K562 (cell line): ENCODE measurements around the gene GLG1. TPM values are rescaled to one million over a fixed set of nuclear protein-coding genes. Genes with fewer than 3 reads are reported as not detected.

Source experiments
- FOXM1 ChIP-seq, 2 experiments: fragments of 450-650 bp in 1 of 2; sonication (generic) in 1 of 2; formaldehyde crosslinking in 1 of 2; IDR thresholded peaks; 2 replicates each; pipeline versions ENCODE4 v1.6.1 to v1.9.0; 2017 to 2022; ENCODE audit warnings: low read depth in 2 of 2, mild to moderate bottlenecking in 2 of 2, missing genetic modification reagents in 1 of 2, moderate library complexity in 1 of 2
- RNF219 ChIP-seq: fragments of 250-450 bp; sonication (Bioruptor Pico); IDR thresholded peaks from 2 replicates; pipeline ENCODE4 v1.5.0; 2022; ENCODE audit warnings: mild to moderate bottlenecking
- SMAD4 ChIP-seq: fragments of 250-450 bp; sonication (Bioruptor Pico); conservative IDR thresholded peaks from 2 replicates; pipeline ENCODE4 v1.8.0; 2021; ENCODE audit warnings: inconsistent platforms, mild to moderate bottlenecking, moderate library complexity
- THAP7 ChIP-seq: fragments of 250-450 bp; sonication (Bioruptor Pico); IDR thresholded peaks from 2 replicates; pipeline ENCODE4 v1.5.0; 2021
- VEZF1 ChIP-seq: fragments of 200-800 bp; sonication (Bioruptor generic); IDR thresholded peaks from 2 replicates; pipeline ENCODE4 v1.6.1; 2017; ENCODE audit warnings: missing genetic modification characterization, missing compliant biosample characterization
- ZBTB11 ChIP-seq, 3 experiments: fragments of 200-800 bp in 1 of 3; fragments of 250-450 bp in 1 of 3; fragments of 450-650 bp in 1 of 3; sonication (Bioruptor Pico) in 1 of 3; sonication (Bioruptor generic) in 1 of 3; formaldehyde crosslinking in 1 of 3; IDR thresholded peaks; 2 replicates each; pipeline versions ENCODE4 v1.6.1 to v1.8.0; 2016 to 2022; ENCODE audit warnings: mild to moderate bottlenecking in 2 of 3, missing genetic modification characterization in 2 of 3, missing compliant biosample characterization in 1 of 3, moderate library complexity in 1 of 3
- ZNF316 ChIP-seq: fragments of 450-650 bp; IDR thresholded peaks from 2 replicates; pipeline ENCODE4 v1.6.1; 2016
- ZNF384 ChIP-seq: IDR thresholded peaks from 2 replicates; pipeline ENCODE4 v1.6.1; 2012; ENCODE audit warnings: low read depth, low read length, improper control_type of control experiment
- ZNF407 ChIP-seq: fragments of 450-650 bp; IDR thresholded peaks from 2 replicates; pipeline ENCODE4 v1.6.1; 2016; ENCODE audit warnings: low read depth
- polyA plus RNA-seq, 8 experiments: library from polyadenylated mRNA; depleted of rRNA in 4 of 8; stranded (reverse) in 5 of 8; unstranded in 3 of 8; fragments of >200 nt; fragmentation: Nextera tagmentation in 2 of 8; fragmentation: Illumina TruSeq in 1 of 8; extraction: Ambion mirVana in 2 of 8; extraction: Trizol in 1 of 8; gene quantifications; 2 replicates each; pipeline versions ENCODE4 v1.2.1 to v1.2.3, GENCODE V29; 2011 to 2014; ENCODE audit warnings: inconsistent platforms in 1 of 8, missing spikeins in 1 of 8
- total RNA-seq, 7 experiments: library from RNA; depleted of rRNA in 6 of 7; stranded (reverse); fragments of >200 nt in 6 of 7; fragmentation: Illumina TruSeq in 2 of 7; extraction: Trizol in 2 of 7; gene quantifications; 2 replicates each; pipeline versions ENCODE4 v1.2.1 to v1.2.3, GENCODE V29; 2011 to 2021; ENCODE audit warnings: low replicate concordance in 1 of 7

Gene GLG1
- total and polyA plus RNA-seq, 9 of the 15 experiments (the other 6 are each of a cell fraction or from before 2014, with no cell fraction given), result 6.2 to 36.0 (median 23.6) TPM

- 0 out of 6 replicates have a peak, but pooled peaks of 1 of the 3 experiments have one; percentile 19 for TF ChIP-seq ZBTB11 (CRISPR knock-in tag; IDR thresholded peaks at IDR 0.05)
- TF ChIP-seq SMAD4 (CRISPR knock-in tag), result no peak; the same call in 1 of the 2 replicates
- no peak for TF ChIP-seq RNF219 (CRISPR knock-in tag)
- peak; percentile 19; the same call in 1 of the 2 replicates for TF ChIP-seq VEZF1 (CRISPR knock-in tag)
- peak; percentile 28; the same call in 1 of the 2 replicates for TF ChIP-seq ZNF407
- peak; percentile 83 for TF ChIP-seq ZNF384
- TF ChIP-seq FOXM1 (IDR thresholded peaks at IDR 0.05; ENCODE audit: low read depth), result no peak
- no peak for TF ChIP-seq FOXM1 (CRISPR knock-in tag; IDR thresholded peaks at IDR 0.05; ENCODE audit: low read depth)
- TF ChIP-seq ZNF316, result 0 out of 2 replicates have a peak, but pooled peaks have one; percentile 2
- TF ChIP-seq THAP7 (CRISPR knock-in tag), result peak; percentile 99
Measured at GRCh38 chr16:74607310-74607961, 522 bp upstream of the GLG1 start (continued).
